ENCODE results near the gene IL10RB.
"Not testable (repeated sequence)": the region's sequence is repeated elsewhere in the genome, so short reads cannot be mapped to it uniquely, and the experiment has no call there.

The IL10RB gene

GRCh38 chr21:33266050-33266788, at the start of gene IL10RB:
IL10RB (plus strand) TSS chr21:33266367; CDS start chr21:33266466, 99 bp downstream.
- in situ Hi-C loops (cut with MboI; ENCODE audit: low sequenced_read_pairs): no loop called here

DNA sequence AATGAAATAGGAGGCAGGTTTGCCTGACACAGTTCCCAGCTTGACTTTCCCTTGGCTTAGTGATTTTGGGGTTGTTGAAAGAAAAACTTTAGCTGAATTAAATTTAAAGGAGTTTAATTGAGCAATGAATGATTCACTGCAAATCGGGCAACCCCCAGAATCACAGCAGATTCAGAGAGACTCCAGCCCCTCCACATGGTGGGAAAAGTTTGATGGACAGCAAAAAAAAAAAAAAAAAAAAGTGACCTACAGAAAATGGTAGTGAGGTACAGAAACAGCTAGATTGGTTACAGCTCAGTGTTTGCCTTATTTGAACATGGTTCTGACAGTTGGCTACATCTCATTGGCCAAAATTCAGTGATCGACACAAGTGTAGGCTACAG, 49.0 kb upstream of the IL10RB start:
- in situ Hi-C loops (cut with MboI; ENCODE audit: low sequenced_read_pairs): no loop called here

DNA sequence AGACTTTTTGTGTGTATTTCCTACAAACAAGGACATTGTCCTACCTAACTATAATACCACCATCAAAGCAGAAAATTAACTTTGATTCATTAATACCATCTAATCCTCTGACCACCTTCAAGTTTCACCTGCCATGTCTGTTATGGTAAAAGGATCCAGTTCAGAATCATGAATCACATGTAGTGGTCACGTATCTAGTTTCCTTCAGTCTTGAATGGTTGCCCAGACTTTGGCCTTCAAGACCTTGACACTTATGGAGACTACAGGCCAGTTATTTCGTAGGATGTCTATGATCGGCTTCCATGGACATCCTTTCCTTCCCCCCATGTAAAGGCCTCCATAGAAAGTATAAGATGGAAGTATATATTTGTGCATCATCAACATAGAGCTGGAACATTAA, 46.9 kb upstream of the IL10RB start:
- in situ Hi-C loops (cut with MboI; ENCODE audit: low sequenced_read_pairs): no loop called here

DNA sequence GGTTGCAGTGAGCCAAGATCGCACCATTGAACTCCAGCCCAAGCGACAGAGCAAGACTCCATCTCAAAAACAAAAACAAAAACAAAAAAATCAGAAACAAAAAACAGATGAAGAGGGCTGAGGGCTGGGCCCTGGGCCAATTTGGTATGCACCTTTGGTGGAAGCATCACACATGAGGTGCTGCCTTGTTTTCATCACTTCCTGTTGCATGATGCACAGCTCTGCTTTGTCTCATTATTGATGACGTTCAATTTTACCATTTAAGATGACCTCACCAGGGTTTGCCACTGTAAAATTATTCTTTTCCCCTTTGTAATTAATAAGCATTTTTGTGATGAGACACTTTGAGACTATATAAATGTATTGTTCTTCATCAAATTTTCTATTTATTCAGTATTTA, 46.2 kb upstream of the IL10RB start:
- in situ Hi-C loops (cut with MboI; ENCODE audit: low sequenced_read_pairs): no loop called here

DNA sequence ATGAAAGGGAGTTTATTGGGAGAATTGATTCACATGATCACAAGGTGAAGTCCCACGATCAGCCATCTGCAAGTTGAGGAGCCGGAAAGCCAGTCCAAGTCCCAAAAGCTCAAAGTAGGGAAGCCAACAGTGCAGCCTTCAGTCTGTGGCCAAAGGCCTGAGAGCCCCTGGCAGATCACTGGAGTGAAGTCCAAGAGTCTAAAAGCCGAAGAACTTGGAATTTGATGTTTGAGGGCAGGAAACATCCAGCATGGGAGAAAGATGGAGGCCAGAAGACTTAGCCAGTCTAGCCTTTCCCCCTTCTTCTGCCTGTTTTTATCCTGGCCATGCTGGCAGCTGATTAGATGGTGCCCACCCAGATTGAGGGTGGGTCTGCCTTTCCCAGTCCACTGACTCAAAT, 40.8 kb upstream of the IL10RB start:
- in situ Hi-C loops (cut with MboI; ENCODE audit: low sequenced_read_pairs): not testable (repeated sequence)

- in situ Hi-C loops (cut with MboI; ENCODE audit: low sequenced_read_pairs): no loop called here
These were observed 37.7 kb upstream of the IL10RB start for GRCh38 chr21:33228455-33228854.

DNA sequence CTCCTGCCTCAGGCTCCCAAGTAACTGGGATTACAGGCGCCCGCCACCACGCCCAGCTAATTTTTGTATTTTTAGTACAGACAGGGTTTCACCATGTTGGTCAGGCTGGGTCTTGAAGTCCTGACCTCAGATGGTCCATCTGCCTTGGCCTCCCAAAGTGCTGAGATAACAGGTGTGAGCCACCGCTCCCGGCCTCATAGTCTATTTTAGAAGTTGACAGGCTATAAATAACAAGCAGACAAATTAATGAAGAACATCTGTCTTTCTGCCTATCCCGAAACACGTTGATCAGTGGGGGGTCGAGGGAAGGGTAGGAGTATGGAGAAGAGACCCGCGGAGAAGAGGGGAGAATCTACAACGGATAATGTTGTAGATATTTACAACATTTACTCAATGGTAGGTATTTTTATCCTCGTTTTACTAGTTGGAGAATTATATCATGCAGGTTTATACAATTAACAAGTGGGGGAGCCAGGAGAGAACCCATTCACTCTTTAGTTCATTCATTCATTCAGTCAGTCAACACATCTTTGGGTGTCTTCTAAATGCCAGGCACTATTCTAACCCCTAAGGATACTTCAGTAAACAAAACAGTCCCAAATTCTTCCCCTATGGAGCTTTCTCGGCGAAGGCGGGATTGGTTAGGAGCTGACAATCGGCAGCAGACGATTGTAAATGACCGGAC, 36.9 kb upstream of the IL10RB start:
- in situ Hi-C loops (cut with MboI; ENCODE audit: low sequenced_read_pairs): no loop called here

GRCh38 chr21:33229784-33230544, 36.2 kb upstream of the IL10RB start, which contains the start of gene IFNAR2:
IFNAR2 (plus strand) TSS chr21:33229938; CDS start chr21:33241923, 11,985 bp downstream.
- in situ Hi-C loops (cut with MboI; ENCODE audit: low sequenced_read_pairs): no loop called here

- in situ Hi-C loops (cut with MboI; ENCODE audit: low sequenced_read_pairs): no loop called here
These were observed 35.4 kb upstream of the IL10RB start for GRCh38 chr21:33230545-33231324.

GRCh38 chr21:33231526-33231925, 34.6 kb upstream of the IL10RB start:
- in situ Hi-C loops (cut with MboI; ENCODE audit: low sequenced_read_pairs): no loop called here

DNA sequence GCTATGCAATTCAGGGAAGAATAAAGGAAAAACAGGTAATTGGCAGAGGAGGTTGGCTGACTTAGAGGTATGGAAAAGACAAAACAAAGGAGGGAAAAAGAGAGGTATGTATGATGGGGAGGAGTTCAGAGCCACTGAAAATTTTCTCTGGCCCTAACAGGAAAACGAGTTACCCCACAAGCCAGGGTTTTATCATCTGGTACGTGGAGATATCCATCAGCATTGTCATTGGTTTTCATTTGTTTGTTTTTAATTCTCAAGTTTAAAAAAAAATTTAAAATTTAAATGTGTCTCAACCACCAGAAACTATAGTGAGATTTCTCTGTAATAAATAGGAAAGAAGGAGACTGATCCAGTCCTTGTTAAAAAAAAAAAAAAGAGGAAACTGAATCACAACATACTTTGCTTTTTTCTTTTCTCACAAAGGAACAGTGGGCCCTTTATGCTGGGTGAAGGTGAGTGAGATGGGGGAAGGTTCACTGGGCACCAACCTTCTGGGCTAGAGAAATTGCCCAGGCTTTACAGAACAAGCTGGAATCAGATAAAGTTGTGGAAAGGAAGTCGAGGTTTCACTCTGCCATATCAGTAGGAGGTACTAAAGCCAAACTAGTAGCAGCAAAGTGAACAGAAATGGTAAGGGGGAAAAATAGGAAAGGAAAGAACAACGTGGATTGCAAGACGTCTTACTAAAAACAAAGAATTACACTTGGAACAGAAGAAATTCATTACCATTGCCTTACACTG, 33.7 kb upstream of the IL10RB start:
- in situ Hi-C loops (cut with MboI; ENCODE audit: low sequenced_read_pairs): no loop called here

GRCh38 chr21:33234635-33235520, 31.3 kb upstream of the IL10RB start:
- in situ Hi-C loops (cut with MboI; ENCODE audit: low sequenced_read_pairs): no loop called here

GRCh38 chr21:33236013-33236686, 30.0 kb upstream of the IL10RB start:
- in situ Hi-C loops (cut with MboI; ENCODE audit: low sequenced_read_pairs): no loop called here

- in situ Hi-C loops (cut with MboI; ENCODE audit: low sequenced_read_pairs): no loop called here
These were observed 29.4 kb upstream of the IL10RB start for GRCh38 chr21:33236766-33237165.

DNA sequence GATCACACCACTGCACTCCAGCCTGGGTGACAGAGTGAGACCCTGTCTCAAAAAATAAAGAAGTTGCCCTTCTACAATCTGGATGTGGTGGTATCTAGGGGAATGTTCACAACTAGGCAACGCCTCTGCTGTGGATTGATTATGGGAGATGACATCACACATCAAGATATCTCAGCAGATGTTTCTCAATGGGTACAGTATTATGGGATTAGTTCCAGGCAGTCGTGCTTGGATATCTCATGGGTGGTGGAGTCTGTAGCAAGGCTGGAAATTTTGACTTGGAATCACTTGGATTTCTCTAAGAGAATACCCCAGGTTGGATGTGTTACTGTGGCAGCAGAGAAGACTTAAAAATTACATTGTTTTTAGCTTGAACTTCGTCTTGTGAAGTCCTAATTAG, 28.7 kb upstream of the IL10RB start:
- in situ Hi-C loops (cut with MboI; ENCODE audit: low sequenced_read_pairs): no loop called here

DNA sequence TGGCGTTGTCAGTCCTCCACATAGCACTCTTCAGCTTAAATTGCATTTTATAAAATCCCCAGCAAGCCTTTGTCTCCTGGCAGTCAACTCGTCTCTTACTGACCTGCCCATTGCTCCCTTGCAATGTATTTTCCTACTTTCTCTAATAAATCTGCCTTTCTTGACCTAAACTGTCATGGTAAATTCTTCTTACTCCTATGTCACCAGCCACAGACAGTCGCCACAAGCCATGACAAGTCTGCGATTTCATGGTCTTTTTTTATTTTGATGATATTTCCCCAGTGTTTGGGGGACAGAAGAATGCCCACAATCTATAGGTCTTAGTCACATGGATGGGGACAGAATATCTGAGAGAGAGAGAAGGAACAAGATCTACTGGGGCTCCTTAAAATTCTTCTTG, 28.0 kb upstream of the IL10RB start:
- in situ Hi-C loops (cut with MboI; ENCODE audit: low sequenced_read_pairs): no loop called here

DNA sequence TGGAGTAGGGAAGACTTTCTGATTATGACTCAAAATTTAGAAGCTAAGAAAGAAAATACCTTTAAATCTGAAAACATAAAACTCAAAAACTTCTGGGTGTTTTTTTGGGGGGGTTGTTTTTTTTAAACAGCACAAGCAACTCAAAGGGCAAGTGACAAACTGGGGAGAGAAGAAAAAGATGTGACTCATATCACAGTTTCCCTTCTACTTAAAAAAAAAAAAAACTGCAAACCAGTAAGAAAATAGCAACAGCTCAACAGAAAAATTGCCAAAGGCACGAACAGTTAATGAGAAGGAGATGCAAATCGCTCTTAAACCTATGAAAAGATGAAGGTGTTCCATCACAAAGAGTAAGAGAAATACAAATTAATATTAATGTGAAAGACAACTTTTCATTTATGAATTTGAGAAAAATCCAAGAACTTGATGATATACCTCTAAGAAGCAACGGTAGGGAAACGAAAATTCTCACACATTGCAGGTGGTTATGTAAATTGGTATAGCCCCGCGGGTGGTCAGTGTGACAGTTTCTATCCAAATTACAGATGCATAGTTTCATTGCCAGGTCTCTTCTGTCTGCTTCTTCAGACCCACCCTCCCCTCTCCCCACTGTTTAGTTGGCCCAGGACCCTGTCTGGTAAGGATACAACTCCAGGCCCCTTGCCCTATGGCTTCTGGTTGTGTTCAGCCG, 27.5 kb upstream of the IL10RB start:
- in situ Hi-C loops (cut with MboI; ENCODE audit: low sequenced_read_pairs): no loop called here

- in situ Hi-C loops (cut with MboI; ENCODE audit: low sequenced_read_pairs): not testable (repeated sequence)
These were observed 26.5 kb upstream of the IL10RB start for GRCh38 chr21:33239559-33240127.

Measured in hTERT RPE-1 (cell line).